A549 (cell line): ENCODE measurements around the gene GINS1. TPM values are rescaled to one million over a fixed set of nuclear protein-coding genes. Genes with fewer than 3 reads are reported as not detected.
A peak's percentile ranks its signal among the peaks of the same experiment; 100 is the strongest.

Experiments used
- ATAC-seq, 2 experiments: fragments of 200-7000 bp in 1 of 2; fragments of >200 bp in 1 of 2; cut with Nextera tagmentation in 1 of 2; cut with Tn5 transposase in 1 of 2; 3 replicates each; pipeline versions ENCODE4 v1.8.0 to v1.9.1; 2018 to 2020; ENCODE audit warnings: mild to moderate bottlenecking in 1 of 2, moderate library complexity in 1 of 2
- CTCF ChIA-PET: fragments of 300-600 bp; sonication (Branson Sonifier 250); formaldehyde crosslinking; extraction: SDS; loops from one replicate; lab custom pipeline; 2021; ENCODE audit warnings: antibody characterized with exemption, inconsistent platforms; lab: Yijun Ruan, JAX
- POLR2A ChIA-PET: fragments of 350-600 bp; formaldehyde crosslinking; extraction: SDS; loops from one replicate; lab custom pipeline; 2021; ENCODE audit warnings: antibody characterized with exemption, inconsistent platforms; lab: Yijun Ruan, JAX
- DNase-seq, 2 experiments: peaks; one replicate each; pipeline versions ENCODE4 v3.0.0 to v3.0.0-alpha.2; 2011 to 2016; ENCODE audit warnings: low read depth in 1 of 2, low spot score in 1 of 2
- FAIRE-seq: peaks from 2 replicates; lab custom pipeline; 2011; peaks lifted over from hg19 to GRCh38; lab: Jason Lieb, UNC
- H3K27ac ChIP-seq, 2 experiments: fragments of >200 bp; sonication (Bioruptor Twin); formaldehyde crosslinking; 3 replicates each; pipeline ENCODE4 v1.5.1; 2016 to 2017
- H3K4me1 ChIP-seq: fragments of >200 bp; sonication (Bioruptor Twin); formaldehyde crosslinking; 3 replicates; pipeline ENCODE4 v1.6.1; 2016
- H3K4me2 ChIP-seq: fragments of >200 bp; sonication (Bioruptor Twin); formaldehyde crosslinking; 3 replicates; pipeline ENCODE4 v1.6.1; 2016
- H3K4me3 ChIP-seq: fragments of >200 bp; sonication (Bioruptor Twin); formaldehyde crosslinking; 3 replicates; pipeline ENCODE4 v1.5.1; 2016
- H3K9me3 ChIP-seq: fragments of >200 bp; sonication (Bioruptor Twin); formaldehyde crosslinking; 3 replicates; pipeline ENCODE4 v1.6.1; 2016
- BCL3 ChIP-seq: fragments of >200 bp; sonication (Bioruptor Twin); formaldehyde crosslinking; IDR thresholded peaks from 3 replicates; pipeline ENCODE4 v1.6.1; 2016
- CBX8 ChIP-seq: fragments of 200-600 bp; sonication (generic); IDR thresholded peaks from 2 replicates; pipeline ENCODE4 v1.6.1; 2016
- CEBPB ChIP-seq, 2 experiments: fragments of >200 bp in 1 of 2; sonication (Bioruptor Twin) in 1 of 2; formaldehyde crosslinking in 1 of 2; IDR thresholded peaks; 2 replicates each; pipeline ENCODE4 v1.6.1; 2012 to 2016
- CHD2 ChIP-seq: fragments of 150-350 bp; IDR thresholded peaks from 2 replicates; pipeline ENCODE4 v1.6.1; 2014; ENCODE audit warnings: low read length; ENCODE audit not compliant: partially characterized antibody
- CHD4 ChIP-seq: fragments of 200-600 bp; sonication (generic); IDR thresholded peaks from 2 replicates; pipeline ENCODE4 v1.6.1; 2016; ENCODE audit warnings: antibody characterized with exemption, mild to moderate bottlenecking, borderline replicate concordance
- EHMT2 ChIP-seq: fragments of 200-600 bp; sonication (generic); IDR thresholded peaks from 2 replicates; pipeline ENCODE4 v1.6.1; 2016; ENCODE audit warnings: antibody characterized with exemption, low read depth, mild to moderate bottlenecking, moderate library complexity
- ELK1 ChIP-seq: fragments of 150-350 bp; IDR thresholded peaks from 2 replicates; pipeline ENCODE4 v1.6.1; 2014; ENCODE audit warnings: low read depth, mild to moderate bottlenecking, low read length
- ESRRA ChIP-seq: fragments of 150-350 bp; IDR thresholded peaks from 2 replicates; pipeline ENCODE4 v1.6.1; 2014; ENCODE audit warnings: mild to moderate bottlenecking, low read length, borderline replicate concordance
- FOXS1 ChIP-seq: fragments of 250-450 bp; sonication (Bioruptor Pico); IDR thresholded peaks from 2 replicates; pipeline ENCODE4 v1.5.0; 2020; ENCODE audit warnings: mild to moderate bottlenecking, moderate library complexity
- HES2 ChIP-seq: fragments of >200 bp; sonication (Bioruptor Twin); formaldehyde crosslinking; IDR thresholded peaks from 2 replicates; pipeline ENCODE4 v1.6.1; 2016
- HEYL ChIP-seq: fragments of 250-450 bp; sonication (Bioruptor Pico); IDR thresholded peaks from 2 replicates; pipeline ENCODE4 v1.8.0; 2021; ENCODE audit warnings: mild to moderate bottlenecking, moderate library complexity
- HMGXB4 ChIP-seq: fragments of 250-450 bp; sonication (Bioruptor Pico); IDR thresholded peaks from 2 replicates; pipeline ENCODE4 v1.5.0; 2021; ENCODE audit warnings: mild to moderate bottlenecking, moderate library complexity, borderline replicate concordance
- HOXA7 ChIP-seq: fragments of 250-450 bp; sonication (Bioruptor Pico); IDR thresholded peaks from 2 replicates; pipeline ENCODE4 v1.5.0; 2020; ENCODE audit warnings: mild to moderate bottlenecking, moderate library complexity
- HOXB13 ChIP-seq: fragments of 250-450 bp; sonication (Bioruptor Pico); IDR thresholded peaks from 2 replicates; pipeline ENCODE4 v1.5.0; 2020; ENCODE audit warnings: low read depth, mild to moderate bottlenecking, moderate library complexity
- HOXB5 ChIP-seq: fragments of 250-450 bp; sonication (Bioruptor Pico); IDR thresholded peaks from 2 replicates; pipeline ENCODE4 v1.5.0; 2020; ENCODE audit warnings: mild to moderate bottlenecking, moderate library complexity
- MAZ ChIP-seq: fragments of 150-350 bp; IDR thresholded peaks from 2 replicates; pipeline ENCODE4 v1.6.1; 2014; ENCODE audit warnings: antibody characterized with exemption, low read depth, low read length, borderline replicate concordance
- MYC ChIP-seq: IDR thresholded peaks from 2 replicates; pipeline ENCODE4 v1.6.1; 2012; ENCODE audit warnings: mild to moderate bottlenecking, inconsistent platforms, low read length, improper control_type of control experiment, borderline replicate concordance
- NPAS2 ChIP-seq: fragments of 250-450 bp; sonication (Bioruptor Pico); IDR thresholded peaks from 2 replicates; pipeline ENCODE4 v1.8.0; 2022; ENCODE audit warnings: mild to moderate bottlenecking, moderate library complexity, borderline replicate concordance
- NR3C1 ChIP-seq: fragments of >200 bp; sonication (Bioruptor Twin); formaldehyde crosslinking; IDR thresholded peaks from 3 replicates; pipeline ENCODE4 v1.6.1; 2017
- POLR2A ChIP-seq: IDR thresholded peaks from 2 replicates; pipeline ENCODE4 v1.6.1; 2012; ENCODE audit warnings: mild to moderate bottlenecking, low read length
- RAD21 ChIP-seq, 2 experiments: fragments of >200 bp in 1 of 2; sonication (Bioruptor Twin) in 1 of 2; formaldehyde crosslinking in 1 of 2; IDR thresholded peaks in 1 of 2; conservative IDR thresholded peaks in 1 of 2; 2 replicates in 1 of 2; 3 replicates in 1 of 2; pipeline ENCODE4 v1.6.1; 2012 to 2018; ENCODE audit warnings: inconsistent platforms in 1 of 2
- RARB ChIP-seq: fragments of 250-450 bp; sonication (Bioruptor Pico); IDR thresholded peaks from 2 replicates; pipeline ENCODE4 v1.8.0; 2021; ENCODE audit warnings: mild to moderate bottlenecking, moderate library complexity
- RCOR1 ChIP-seq: fragments of 150-350 bp; IDR thresholded peaks from 2 replicates; pipeline ENCODE4 v1.6.1; 2014; ENCODE audit warnings: antibody characterized with exemption, low read length, low read depth
- RNF2 ChIP-seq: fragments of 200-600 bp; sonication (generic); IDR thresholded peaks from 2 replicates; pipeline ENCODE4 v1.6.1; 2016; ENCODE audit warnings: low read depth, mild to moderate bottlenecking, antibody characterized with exemption, moderate library complexity, borderline replicate concordance
- SMC3 ChIP-seq: fragments of >200 bp; sonication (Bioruptor Twin); formaldehyde crosslinking; IDR thresholded peaks from 3 replicates; pipeline ENCODE4 v1.6.1; 2018; ENCODE audit warnings: inconsistent platforms
- TP53 ChIP-seq: fragments of 250-450 bp; sonication (Bioruptor Pico); IDR thresholded peaks from 2 replicates; pipeline ENCODE4 v1.5.0; 2021; ENCODE audit warnings: mild to moderate bottlenecking, moderate library complexity
- ZC3H11A ChIP-seq: fragments of 450-650 bp; IDR thresholded peaks from 2 replicates; pipeline ENCODE4 v1.6.1; 2014; ENCODE audit warnings: antibody characterized with exemption, mild to moderate bottlenecking
- ZNF302 ChIP-seq: fragments of 250-450 bp; sonication (Bioruptor Pico); IDR thresholded peaks from 2 replicates; pipeline ENCODE4 v1.9.0; 2021; ENCODE audit warnings: inconsistent platforms, mild to moderate bottlenecking, moderate library complexity
- ZSCAN20 ChIP-seq: fragments of 250-450 bp; sonication (Bioruptor Pico); IDR thresholded peaks from 2 replicates; pipeline ENCODE4 v1.8.0; 2022; ENCODE audit warnings: mild to moderate bottlenecking, moderate library complexity
- WGBS: methylation state at CpG from one replicate; pipeline ENCODE4 v1.1.6; 2017; ENCODE audit errors: missing lambda C conversion rate; 5-methylcytosine and 5-hydroxymethylcytosine counted together
- polyA plus RNA-seq, 4 experiments: library from polyadenylated mRNA; depleted of rRNA in 3 of 4; stranded (reverse); fragments of >200 nt; fragmentation: RNase III in 1 of 4; extraction: RNeasy Plus Mini Kit Qiagen cat#74134 plus additional on column Dnase treatment in 1 of 4; gene quantifications; 2 replicates in 3 of 4; 3 replicates in 1 of 4; pipeline ENCODE4 v1.2.3, GENCODE V29; 2011 to 2017
- TF ChIP-seq, protein P1 (sequence below): IDR thresholded peaks from 2 replicates; pipeline ENCODE4 v1.6.1; 2012; ENCODE audit warnings: low read depth, borderline replicate concordance
- TF ChIP-seq, protein P2 (sequence below): fragments of 250-450 bp; sonication (Bioruptor Pico); IDR thresholded peaks from 2 replicates; pipeline ENCODE4 v1.5.0; 2020; ENCODE audit warnings: low read depth, mild to moderate bottlenecking, moderate library complexity

The GINS1 gene
- polyA plus RNA-seq, 2 of the 4 experiments (the other 2 are of a cell fraction) = 34.2 to 46.4 TPM

DNA sequence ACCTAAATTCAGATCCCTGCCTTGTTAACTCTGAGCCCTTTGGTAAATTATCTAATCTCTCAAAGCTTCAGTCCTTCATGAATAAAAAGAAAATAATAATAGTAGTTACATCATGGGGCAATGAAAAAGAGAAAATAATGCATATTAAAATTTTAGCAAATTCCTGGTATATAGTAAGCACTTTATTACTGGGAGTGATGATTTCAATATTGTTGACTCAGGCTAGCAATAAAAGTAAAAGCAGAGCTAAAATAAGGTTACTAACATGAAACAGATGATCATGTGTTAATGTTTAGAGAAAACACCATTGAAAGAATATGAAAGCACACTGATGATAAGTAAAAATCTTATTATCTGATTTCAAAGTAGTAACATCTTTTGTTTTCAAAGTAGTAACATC is 13.6 kb downstream of the GINS1 start:
- ATAC-seq = no peak; a peak in 1 of 6 replicates
- H3K4me2 ChIP-seq = no peak overlapping the region
- TF ChIP-seq HEYL = no peak
- no peak for TF ChIP-seq MAZ
- TF ChIP-seq HES2 = no peak
- no peak for TF ChIP-seq TP53
- no peak for TF ChIP-seq CEBPB (IDR thresholded peaks at IDR 0.05)
- no peak for TF ChIP-seq ZSCAN20 (CRISPR knock-in tag)
- TF ChIP-seq ELK1 = no peak
- no peak for TF ChIP-seq HOXB13 (CRISPR knock-in tag)
- no peak for TF ChIP-seq HOXB5 (CRISPR knock-in tag)
- no peak for TF ChIP-seq RNF2
- no peak for TF ChIP-seq ESRRA
- TF ChIP-seq HOXA7 (CRISPR knock-in tag) = no peak
- no peak for TF ChIP-seq RAD21 (conservative IDR thresholded peaks at IDR 0.05 in 1 of 2, IDR thresholded peaks at IDR 0.05 in 1 of 2)
- no peak for TF ChIP-seq SMC3
- TF ChIP-seq, all 56 proteins: peak for 0
- ChIA-PET CTCF (interaction anchor here (1.5 kb wide), 1 partner anchor 12 kb away, joined by 3 read pairs; no protein-coding TSS in a partner anchor), POLR2A (interaction anchor here (0.6 kb wide), 1 partner anchor 18 kb away, joined by 3 read pairs; no protein-coding TSS in a partner anchor)
- no peak overlapping the region for H3K27ac ChIP-seq
- peak; percentile 70 for FAIRE-seq
- H3K4me3 ChIP-seq = no peak overlapping the region
- DNase-seq = no peak
- H3K9me3 ChIP-seq = no peaks in the 10 kb centered on the region
- peaks cover 8% of the 10 kb centered on the region for H3K4me1 ChIP-seq

- Histone ChIP-seq H3K9me3 (no peaks in the 10 kb centered on the region), H3K27ac (no peak overlapping the region), H3K4me1 (peaks cover 8% of the 10 kb centered on the region), H3K4me2 (no peak overlapping the region), H3K4me3 (no peak overlapping the region)
- TF ChIP-seq EHMT2 (no peak), RCOR1 (no peak), CHD2 (no peak), NPAS2 (CRISPR knock-in tag) (no peak), HMGXB4 (CRISPR knock-in tag) (no peak), ZNF302 (CRISPR knock-in tag) (no peak), CBX8 (no peak), FOXS1 (CRISPR knock-in tag) (no peak), ESRRA (no peak), BCL3 (no peak), CHD4 (no peak), ZC3H11A (no peak), MAZ (no peak), MYC (no peak), POLR2A (no peak), NR3C1 (no peak), RARB (CRISPR knock-in tag) (no peak)
- TF ChIP-seq, protein P1, sequence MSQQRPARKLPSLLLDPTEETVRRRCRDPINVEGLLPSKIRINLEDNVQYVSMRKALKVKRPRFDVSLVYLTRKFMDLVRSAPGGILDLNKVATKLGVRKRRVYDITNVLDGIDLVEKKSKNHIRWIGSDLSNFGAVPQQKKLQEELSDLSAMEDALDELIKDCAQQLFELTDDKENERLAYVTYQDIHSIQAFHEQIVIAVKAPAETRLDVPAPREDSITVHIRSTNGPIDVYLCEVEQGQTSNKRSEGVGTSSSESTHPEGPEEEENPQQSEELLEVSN = no peak
- TF ChIP-seq, protein P2, sequence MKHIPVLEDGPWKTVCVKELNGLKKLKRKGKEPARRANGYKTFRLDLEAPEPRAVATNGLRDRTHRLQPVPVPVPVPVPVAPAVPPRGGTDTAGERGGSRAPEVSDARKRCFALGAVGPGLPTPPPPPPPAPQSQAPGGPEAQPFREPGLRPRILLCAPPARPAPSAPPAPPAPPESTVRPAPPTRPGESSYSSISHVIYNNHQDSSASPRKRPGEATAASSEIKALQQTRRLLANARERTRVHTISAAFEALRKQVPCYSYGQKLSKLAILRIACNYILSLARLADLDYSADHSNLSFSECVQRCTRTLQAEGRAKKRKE = no peak
- no peak for FAIRE-seq
- DNase-seq = no peak
- ChIA-PET POLR2A (no interaction called here), CTCF (interaction anchor here (0.6 to 2.0 kb wide), 3 partner anchors 8 to 13 kb away, joined by 3 to 5 read pairs (median 3); no protein-coding TSS in a partner anchor)
- 89% methylated on average over 4 of the region's 4 CpGs for WGBS
- ATAC-seq = no peak; a peak in 1 of 6 replicates
Observed at GRCh38 chr20:25422032-25422431, 14.6 kb downstream of the GINS1 start.
